ENCODE measurements around the gene MGAT4A. TPM values are rescaled to one million over a fixed set of nuclear protein-coding genes. Genes with fewer than 3 reads are reported as not detected.

Gene MGAT4A
- total RNA-seq, 1 donor from 2014 or later = 68.4 TPM

DNA sequence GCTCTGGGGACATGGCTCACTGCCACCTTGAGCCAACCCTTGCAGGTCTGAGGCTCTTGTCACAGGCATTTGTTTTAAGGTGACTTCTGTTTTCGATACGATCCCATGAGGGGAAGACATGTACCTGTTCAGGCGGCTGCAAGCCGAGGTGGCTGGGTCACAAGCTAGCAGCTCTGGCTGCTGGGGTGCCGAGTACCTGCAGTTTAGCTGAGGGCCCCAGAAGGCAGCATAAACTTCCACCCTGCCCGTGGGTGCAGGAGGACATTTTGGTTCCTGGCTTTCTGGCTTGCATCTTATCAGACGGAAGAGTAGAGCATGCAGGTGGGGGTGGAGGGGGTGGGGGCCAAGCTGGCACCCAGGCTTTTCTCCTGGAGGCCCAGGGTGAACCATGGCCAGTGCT, 151.0 kb downstream of the MGAT4A start:
- DNase-seq (ENCODE audit: extremely low read depth, low read depth, low spot score) = no peak

DNA sequence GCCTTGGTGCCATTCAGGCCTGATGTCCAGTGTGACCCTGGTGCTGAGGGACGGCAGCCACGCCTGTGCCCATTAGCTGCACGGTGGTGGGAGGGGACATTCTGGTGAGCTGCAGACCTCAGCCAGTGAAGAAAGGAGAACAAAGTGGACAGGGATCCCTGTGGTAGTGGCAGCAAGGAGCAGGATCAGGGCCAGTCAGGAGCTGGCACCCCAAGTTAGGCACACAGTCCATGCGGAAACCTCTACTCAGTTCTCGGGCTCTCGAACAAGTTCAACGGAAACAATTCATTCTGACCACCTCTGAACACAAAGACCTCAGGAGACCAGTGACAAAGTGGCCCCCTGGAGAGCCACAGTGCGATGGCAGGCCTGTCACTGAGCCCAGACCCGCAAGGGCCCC, 152.7 kb downstream of the MGAT4A start:
- no peak for DNase-seq (ENCODE audit: extremely low read depth, low read depth, low spot score)

DNA sequence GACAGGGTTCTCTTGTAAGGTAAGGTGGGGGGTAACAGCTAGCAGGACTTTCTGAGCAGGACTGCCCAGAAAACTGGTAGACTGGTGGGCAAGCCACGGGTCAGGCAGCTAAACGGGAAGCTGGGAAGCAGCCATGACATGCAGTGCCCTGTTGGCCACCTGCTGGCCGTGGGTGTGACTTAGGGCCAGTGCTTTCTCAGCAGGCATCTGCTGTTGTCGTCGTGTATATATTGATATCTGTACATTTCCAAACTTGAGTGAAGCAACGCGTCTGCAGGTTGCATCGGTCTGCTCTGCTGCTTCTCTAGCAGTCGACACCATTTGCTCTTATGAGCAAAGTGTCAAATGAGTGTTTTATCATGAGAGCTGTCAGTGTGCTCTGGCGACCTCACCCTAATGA, 153.6 kb downstream of the MGAT4A start:
- DNase-seq (ENCODE audit: extremely low read depth, low read depth, low spot score) = no peak

DNA sequence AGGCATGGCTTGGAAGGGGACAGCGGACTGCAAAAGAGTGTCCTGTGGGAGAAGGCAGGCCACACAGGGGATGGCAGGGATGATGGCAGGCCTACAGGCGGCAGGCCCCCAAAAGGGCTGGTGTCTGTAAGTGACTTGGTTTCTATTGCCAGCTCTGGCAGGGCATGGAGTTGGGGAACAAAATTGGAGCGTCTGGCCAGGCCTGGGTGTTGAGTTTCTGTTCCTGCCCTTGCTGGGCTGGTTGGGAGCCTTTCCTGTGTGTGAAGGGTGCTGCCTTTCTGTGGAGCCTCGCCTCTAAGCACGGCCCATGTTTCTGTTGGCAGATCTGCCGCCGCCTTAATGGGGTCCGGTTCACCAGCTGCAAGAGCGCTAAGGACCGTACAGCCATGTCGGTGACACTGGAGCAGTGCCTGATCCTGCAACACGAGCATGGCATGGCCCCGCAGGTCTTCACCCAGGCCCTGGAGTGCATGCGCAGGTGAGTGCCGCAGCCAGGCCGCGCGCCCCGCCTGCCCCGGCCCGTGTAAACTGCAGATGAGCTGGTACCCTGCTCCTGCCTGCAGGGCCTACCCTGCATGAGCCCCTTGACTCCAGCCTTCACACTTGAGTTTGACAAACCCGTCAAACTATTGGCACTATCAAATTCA, 154.1 kb downstream of the MGAT4A start:
- no peak for DNase-seq (ENCODE audit: extremely low read depth, low read depth, low spot score)

DNA sequence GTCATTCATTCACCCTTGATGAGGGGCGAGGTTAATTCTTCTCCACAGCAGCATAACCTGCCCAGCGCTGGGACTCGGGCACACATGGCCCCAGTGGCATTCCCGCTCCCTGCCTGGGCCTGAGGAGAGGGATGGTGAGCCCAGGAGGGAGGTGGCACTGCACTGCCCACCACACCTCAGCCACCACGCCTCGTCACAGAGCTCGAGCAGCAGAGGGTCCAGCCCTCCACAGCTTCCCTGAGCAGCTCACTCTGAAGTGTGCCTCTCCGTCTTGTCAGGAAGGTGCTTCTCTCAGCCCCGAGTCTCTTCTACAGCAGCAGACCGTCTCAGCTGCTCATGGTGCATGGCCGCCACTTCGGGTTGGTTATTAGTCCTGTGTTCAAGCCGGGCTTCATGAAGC, 157.5 kb downstream of the MGAT4A start:
- no peak for DNase-seq (ENCODE audit: extremely low read depth, low read depth, low spot score)

DNA sequence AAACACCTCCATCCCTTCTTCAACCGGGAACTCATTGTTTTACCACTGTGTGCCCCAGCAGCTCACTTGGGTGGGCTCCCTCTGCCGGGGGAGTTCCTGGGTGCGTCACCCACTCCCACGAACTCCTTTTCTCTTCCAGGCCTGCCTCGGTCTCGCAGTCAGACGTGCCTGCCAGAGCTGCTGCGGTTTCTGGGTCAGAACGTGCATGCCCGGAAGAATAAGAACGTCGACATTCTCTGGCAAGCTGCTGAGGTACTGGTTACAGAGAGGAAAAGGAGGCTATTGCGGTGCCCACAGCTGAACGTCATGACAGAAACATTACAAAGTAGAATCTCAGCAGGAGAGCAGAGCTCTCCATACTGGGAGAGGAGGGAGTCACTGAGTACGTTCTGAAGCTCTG, 158.3 kb downstream of the MGAT4A start:
- DNase-seq (ENCODE audit: extremely low read depth, low read depth, low spot score) = no peak

DNA sequence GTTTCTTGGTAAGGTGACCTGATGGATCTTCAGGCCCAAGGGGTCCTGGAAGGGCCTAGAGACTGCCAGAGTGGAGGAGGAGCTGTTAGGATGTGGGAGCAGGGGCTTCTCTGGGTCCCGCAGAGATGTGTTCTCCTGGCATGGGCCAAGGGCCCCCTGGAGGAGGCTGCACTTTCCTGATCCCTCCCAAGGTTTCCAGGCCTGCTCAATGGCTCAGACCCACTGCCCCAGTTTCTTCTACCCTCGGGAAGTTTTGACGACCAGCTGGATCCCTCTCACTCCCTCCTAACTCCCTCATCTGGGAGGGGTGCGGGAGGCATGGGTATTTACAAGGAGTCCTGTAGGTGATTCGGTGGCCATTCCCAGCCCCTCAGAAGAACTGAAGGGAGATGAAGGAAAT, 158.7 kb downstream of the MGAT4A start:
- no peak for DNase-seq (ENCODE audit: extremely low read depth, low read depth, low spot score)

DNA sequence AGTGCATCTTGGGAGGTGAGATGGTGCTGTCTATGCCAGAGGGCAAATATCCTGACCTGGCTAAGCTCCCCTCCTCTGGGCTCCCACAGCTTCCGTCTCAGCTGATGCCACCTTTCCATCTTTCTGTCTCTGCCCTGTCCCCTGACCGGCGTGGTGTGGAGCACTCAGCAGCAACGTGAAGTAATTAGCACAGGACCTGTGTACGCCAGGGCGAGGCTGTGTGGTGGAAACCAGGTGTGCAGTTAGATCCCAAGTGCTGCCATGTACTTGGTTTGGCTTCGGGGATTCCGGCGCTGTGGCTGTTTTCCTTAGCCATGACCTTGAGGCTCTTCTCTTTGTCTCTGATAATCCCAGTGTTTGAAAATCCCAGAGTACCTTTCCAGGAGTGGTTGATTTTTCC, 159.1 kb downstream of the MGAT4A start:
- no peak for DNase-seq (ENCODE audit: extremely low read depth, low read depth, low spot score)

DNA sequence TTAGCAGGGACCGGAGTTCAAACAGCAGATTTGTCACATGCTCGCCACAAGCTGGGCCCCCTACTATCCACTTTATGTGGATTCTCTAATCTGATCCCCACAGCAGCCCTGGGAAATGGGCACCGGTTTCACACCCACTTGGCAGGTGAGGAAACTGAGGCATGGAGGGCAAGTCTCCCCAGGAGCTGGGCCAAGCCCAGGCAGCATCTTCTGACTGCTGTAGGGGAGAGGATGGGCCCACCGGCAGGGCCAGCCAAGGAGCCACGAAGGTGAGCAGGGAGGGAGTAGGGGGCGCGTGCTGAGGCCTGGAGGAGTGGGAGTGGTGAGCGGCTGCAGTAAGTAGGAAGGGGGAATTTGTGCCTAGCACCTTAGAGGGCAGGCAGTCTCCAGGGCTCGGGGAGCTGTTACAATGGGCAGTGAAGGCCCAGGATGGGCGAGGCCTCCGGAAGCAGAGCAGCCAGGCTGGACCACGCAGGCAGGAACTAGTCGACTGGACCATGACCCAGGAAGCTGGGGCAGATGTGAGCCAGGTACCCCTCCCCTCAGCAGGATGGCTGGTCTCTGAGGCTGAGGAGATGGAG, 159.7 kb downstream of the MGAT4A start:
- DNase-seq (ENCODE audit: extremely low read depth, low read depth, low spot score) = no peak

DNA sequence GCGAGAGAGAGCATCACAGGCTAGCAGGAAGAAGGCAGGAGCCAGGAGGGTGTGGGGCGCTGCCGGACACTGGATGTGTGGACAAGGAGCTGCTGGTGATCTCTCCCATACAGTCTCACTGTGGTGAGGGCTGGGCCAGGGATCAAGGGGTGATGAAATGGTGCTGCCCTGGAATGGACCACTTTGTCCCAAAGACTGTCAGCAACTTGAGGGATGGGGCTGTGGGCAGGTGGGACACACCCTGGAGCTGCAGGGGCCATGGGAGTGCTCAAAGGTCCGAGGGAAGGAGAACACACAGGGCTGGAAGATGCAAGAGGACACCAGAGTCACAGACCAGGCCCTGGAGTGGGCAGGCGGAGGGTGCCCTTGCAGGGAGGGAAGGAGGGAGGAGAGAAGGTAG, 160.6 kb downstream of the MGAT4A start:
- DNase-seq (ENCODE audit: extremely low read depth, low read depth, low spot score) = no peak

DNA sequence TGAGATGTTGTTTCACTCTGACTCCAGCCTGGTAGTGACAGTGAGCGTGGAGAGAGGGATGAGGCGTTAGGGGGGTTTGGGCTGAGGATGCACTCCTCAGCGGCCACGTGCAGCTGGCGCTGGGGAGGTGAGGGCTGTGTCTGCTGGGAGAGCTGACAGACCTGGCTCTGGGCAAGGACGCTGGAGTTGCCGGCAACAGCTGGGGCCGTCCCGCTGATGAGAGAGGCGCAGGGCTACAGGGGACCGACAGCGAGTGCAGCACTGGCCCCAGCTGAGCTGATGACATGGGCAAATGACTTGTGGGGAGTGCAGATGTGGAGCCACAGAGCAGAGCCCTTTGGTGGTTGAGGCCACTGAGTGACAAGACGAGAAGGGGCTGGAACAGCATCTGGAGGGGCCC, 161.0 kb downstream of the MGAT4A start:
- no peak for DNase-seq (ENCODE audit: extremely low read depth, low read depth, low spot score)

DNA sequence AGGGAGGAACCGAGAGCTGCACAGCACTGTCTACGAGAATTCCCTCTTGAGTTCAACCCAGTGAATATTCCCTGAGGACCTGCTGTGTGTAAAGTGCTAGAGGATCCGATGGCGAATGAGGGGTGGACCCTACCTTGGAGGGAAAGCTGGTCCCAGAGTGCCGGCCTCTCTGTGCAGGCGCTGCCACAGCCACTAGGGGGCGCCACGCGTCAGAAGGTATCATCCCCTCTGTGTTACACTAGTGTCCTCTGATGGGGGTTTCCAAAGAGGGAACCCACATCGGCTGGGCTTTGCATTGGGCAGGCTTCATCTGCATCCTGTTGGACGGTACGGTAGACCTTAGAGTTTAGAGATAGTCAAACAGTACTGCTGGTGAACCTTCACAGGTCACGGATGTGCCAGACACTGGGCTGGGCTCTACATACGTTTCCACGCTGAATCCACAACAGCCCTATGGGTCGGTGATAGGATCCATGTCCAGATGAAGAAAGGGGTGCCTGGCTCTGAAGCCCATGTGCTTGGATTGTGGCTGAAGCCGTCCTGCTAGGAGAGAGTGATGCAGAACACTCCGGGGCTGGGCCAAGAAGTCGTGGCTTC, 161.6 kb downstream of the MGAT4A start:
- no peak for DNase-seq (ENCODE audit: extremely low read depth, low read depth, low spot score)

Other genes with a start within 250 kb of the MGAT4A start
- 17.5 and 20.6 TPM in 2 replicates for gene COA5, start 122.6 kb downstream of the MGAT4A start, total RNA-seq
- 38.1 and 46.3 TPM in 2 replicates for gene UNC50, start 122.5 kb downstream of the MGAT4A start, total RNA-seq
- 10.7 and 13.3 TPM in 2 replicates for gene CRACDL, start 205.1 kb upstream of the MGAT4A start, total RNA-seq

Data from glomerular endothelial cell (primary cell).